Hematopoietic multipotent progenitor cell treated with erythropoietin and hydrocortisone succinate and interleukin-3 and kit ligand, for 6 days (in vitro differentiated cells): ENCODE data around the gene SNRPD3.

Experiments used
- DNase-seq: peaks from one replicate; pipeline ENCODE4 v3.0.0-alpha.2; 2015

The SNRPD3 gene

DNA sequence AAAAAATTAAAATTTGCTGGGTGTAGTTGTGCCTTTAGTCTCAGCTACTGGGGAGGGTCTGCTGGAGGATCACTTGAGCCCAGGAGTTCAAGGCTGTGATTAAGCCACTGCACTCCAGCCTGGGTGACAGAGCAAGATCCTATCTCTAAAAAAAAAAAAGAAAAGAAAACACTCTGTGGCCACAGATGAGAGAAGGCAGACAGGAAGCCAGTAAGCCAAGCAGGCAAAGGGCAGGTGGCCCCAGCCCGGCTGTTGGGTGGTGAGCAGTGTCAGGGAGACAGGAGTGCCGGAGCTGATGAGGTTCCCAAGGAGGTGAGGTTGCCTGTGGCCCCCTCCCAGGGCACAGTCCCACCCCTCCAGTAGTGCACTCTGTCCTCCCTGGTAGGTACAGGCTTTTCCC lies 66.8 kb downstream of the SNRPD3 start:
- peak; percentile 51 for DNase-seq
